Nephron (organoid): Measurements from ENCODE around the gene ARHGAP15.

Source experiments
- H3K27ac Mint-ChIP-seq, 3 experiments: 2 replicates each; pipeline ENCODE4 v1.8.0; 2020; ENCODE audit warnings: mixed read lengths in 3 of 3, mild to moderate bottlenecking in 2 of 3, moderate library complexity in 1 of 3
- H3K27me3 Mint-ChIP-seq: 2 replicates; pipeline ENCODE4 v1.8.0; 2021; ENCODE audit warnings: low read depth, mild to moderate bottlenecking, moderate library complexity, mixed read lengths
- H3K36me3 Mint-ChIP-seq: 2 replicates; pipeline ENCODE4 v1.8.0; 2020; ENCODE audit warnings: low read depth, mixed read lengths
- H3K4me1 Mint-ChIP-seq: 2 replicates; pipeline ENCODE4 v1.8.0; 2020; ENCODE audit warnings: mixed read lengths
- H3K4me3 Mint-ChIP-seq, 3 experiments: 2 replicates each; pipeline ENCODE4 v1.8.0; 2020; ENCODE audit warnings: mild to moderate bottlenecking in 3 of 3, mixed read lengths in 3 of 3, moderate library complexity in 2 of 3
- H3K9me3 Mint-ChIP-seq: 2 replicates; pipeline ENCODE4 v1.8.0; 2020; ENCODE audit warnings: mixed read lengths
- CTCF ChIP-seq, 3 experiments: fragments of 200-600 bp; sonication (generic); IDR thresholded peaks; one replicate each; pipeline ENCODE4 v1.5.0; 2021; ENCODE audit warnings: antibody characterized with exemption in 3 of 3; ENCODE audit not compliant: unreplicated experiment in 3 of 3

Gene ARHGAP15

GRCh38 chr2:143128681-143129580, at the start of gene ARHGAP15:
Gene ARHGAP15 (plus strand): TSS chr2:143129419.
- no peak for TF ChIP-seq CTCF (IDR thresholded peaks at IDR 0.05; ENCODE audit: unreplicated experiment in 3 of 3)
- Mint-ChIP-seq H3K4me1 (no peaks in the 10 kb centered on the region), H3K27ac (no peak within 1 kb of the TSS), H3K4me3 (no peak within 1 kb of the TSS), H3K36me3 (no peaks in the 10 kb centered on the region), H3K27me3 (no peaks in the 10 kb centered on the region), H3K9me3 (no peaks in the 10 kb centered on the region)

- Mint-ChIP-seq H3K27me3 (no peaks in the 10 kb centered on the region), H3K36me3 (no peaks in the 10 kb centered on the region), H3K4me1 (no peaks in the 10 kb centered on the region), H3K9me3 (peaks cover 5% of the 10 kb centered on the region), H3K27ac (no peak overlapping the region), H3K4me3 (no peak overlapping the region)
- TF ChIP-seq CTCF (IDR thresholded peaks at IDR 0.05; ENCODE audit: unreplicated experiment in 3 of 3): no peak
These were observed 47.6 kb upstream of the ARHGAP15 start for GRCh38 chr2:143081616-143082015.

- H3K36me3 Mint-ChIP-seq: no peaks in the 10 kb centered on the region
- no peak overlapping the region for H3K4me3 Mint-ChIP-seq
- peaks cover 3% of the 10 kb centered on the region for H3K9me3 Mint-ChIP-seq
- no peak for TF ChIP-seq CTCF (IDR thresholded peaks at IDR 0.05; ENCODE audit: unreplicated experiment in 3 of 3)
- no peaks in the 10 kb centered on the region for H3K4me1 Mint-ChIP-seq
- H3K27me3 Mint-ChIP-seq: no peaks in the 10 kb centered on the region
- H3K27ac Mint-ChIP-seq: no peak overlapping the region
These were observed 45.6 kb upstream of the ARHGAP15 start for GRCh38 chr2:143083636-143084035.

GRCh38 chr2:143084462-143084861, 44.8 kb upstream of the ARHGAP15 start:
- Mint-ChIP-seq H3K27ac (no peak overlapping the region), H3K9me3 (peaks cover 3% of the 10 kb centered on the region)

GRCh38 chr2:143085125-143085784, 44.0 kb upstream of the ARHGAP15 start:
- H3K27me3 Mint-ChIP-seq: no peaks in the 10 kb centered on the region
- H3K27ac Mint-ChIP-seq: no peak overlapping the region
- no peak for TF ChIP-seq CTCF (IDR thresholded peaks at IDR 0.05; ENCODE audit: unreplicated experiment in 3 of 3)
- no peak overlapping the region for H3K4me3 Mint-ChIP-seq
- peaks cover 3% of the 10 kb centered on the region for H3K9me3 Mint-ChIP-seq
- H3K36me3 Mint-ChIP-seq: no peaks in the 10 kb centered on the region
- no peaks in the 10 kb centered on the region for H3K4me1 Mint-ChIP-seq

More at GRCh38 chr2:143084462-143084861, 44.8 kb upstream of the ARHGAP15 start:
- no peaks in the 10 kb centered on the region for H3K27me3 Mint-ChIP-seq
- no peak overlapping the region for H3K4me3 Mint-ChIP-seq
- H3K36me3 Mint-ChIP-seq: no peaks in the 10 kb centered on the region
- no peaks in the 10 kb centered on the region for H3K4me1 Mint-ChIP-seq
- TF ChIP-seq CTCF (IDR thresholded peaks at IDR 0.05; ENCODE audit: unreplicated experiment in 3 of 3): no peak
